Tibial nerve (tissue), 4 donors: ENCODE data around the gene TPM2. TPM values are rescaled to one million over a fixed set of nuclear protein-coding genes. Genes with fewer than 3 reads are reported as not detected.

Experiments
- DNase-seq, 2 donors: peaks; one replicate each; pipeline ENCODE4 v3.0.0-alpha.2; 2019; ENCODE audit warnings: low spot score in 2 of 2
- H3K27ac ChIP-seq, 4 donors: fragments of 200-600 bp; sonication (generic) in 3 of 4; one replicate each; pipeline ENCODE4 v1.5.1; 2017 to 2019; ENCODE audit warnings: mild to moderate bottlenecking in 1 of 4
- H3K27me3 ChIP-seq, 2 donors: fragments of 200-600 bp; sonication (generic) in 1 of 2; one replicate each; pipeline versions ENCODE4 v1.5.1 to v1.6.0; 2017 to 2019
- H3K36me3 ChIP-seq, 3 donors: fragments of 200-600 bp; sonication (generic); one replicate each; pipeline ENCODE4 v1.5.1; 2018 to 2019
- H3K4me1 ChIP-seq, 4 donors: fragments of 200-600 bp; sonication (generic) in 3 of 4; one replicate each; pipeline ENCODE4 v1.5.1; 2017 to 2019
- H3K4me3 ChIP-seq, 4 donors: fragments of 200-600 bp; sonication (generic) in 3 of 4; one replicate each; pipeline ENCODE4 v1.5.1; 2017 to 2019; ENCODE audit warnings: mild to moderate bottlenecking in 1 of 4, moderate library complexity in 1 of 4
- H3K9me3 ChIP-seq, 4 donors: fragments of 200-600 bp; sonication (generic) in 3 of 4; one replicate each; pipeline ENCODE4 v1.5.1; 2017 to 2019
- EP300 ChIP-seq, 2 donors: sonication (generic); formaldehyde crosslinking; IDR thresholded peaks; one replicate each; pipeline ENCODE4 v1.6.1; 2017; ENCODE audit warnings: antibody characterized with exemption in 2 of 2, mild to moderate bottlenecking in 1 of 2
- POLR2A ChIP-seq, 2 donors: fragments of 450-650 bp; IDR thresholded peaks; one replicate each; pipeline ENCODE4 v1.6.1; 2017; ENCODE audit warnings: antibody characterized with exemption in 2 of 2, mild to moderate bottlenecking in 2 of 2, moderate library complexity in 2 of 2
- WGBS, 2 donors: methylation state at CpG; one replicate each; pipeline ENCODE4 v1.1.5; 2018; 5-methylcytosine and 5-hydroxymethylcytosine counted together
- total RNA-seq, 4 donors: library from RNA; depleted of rRNA; stranded (reverse); fragments of >200 nt; gene quantifications; one replicate each; pipeline ENCODE4 v1.1.0, GENCODE V29; 2016
- TF ChIP-seq, protein P1 (sequence below), 5 experiments: fragments of 200-600 bp in 3 of 5; fragments of 450-650 bp in 2 of 5; sonication (generic) in 3 of 5; IDR thresholded peaks; one replicate each; pipeline ENCODE4 v1.5.1; 2016 to 2019; ENCODE audit warnings: antibody characterized with exemption in 5 of 5, mild to moderate bottlenecking in 3 of 5, moderate library complexity in 2 of 5

The TPM2 gene
- total RNA-seq, 4 donors from 2014 or later: 229 to 350 (median 289) TPM

DNA sequence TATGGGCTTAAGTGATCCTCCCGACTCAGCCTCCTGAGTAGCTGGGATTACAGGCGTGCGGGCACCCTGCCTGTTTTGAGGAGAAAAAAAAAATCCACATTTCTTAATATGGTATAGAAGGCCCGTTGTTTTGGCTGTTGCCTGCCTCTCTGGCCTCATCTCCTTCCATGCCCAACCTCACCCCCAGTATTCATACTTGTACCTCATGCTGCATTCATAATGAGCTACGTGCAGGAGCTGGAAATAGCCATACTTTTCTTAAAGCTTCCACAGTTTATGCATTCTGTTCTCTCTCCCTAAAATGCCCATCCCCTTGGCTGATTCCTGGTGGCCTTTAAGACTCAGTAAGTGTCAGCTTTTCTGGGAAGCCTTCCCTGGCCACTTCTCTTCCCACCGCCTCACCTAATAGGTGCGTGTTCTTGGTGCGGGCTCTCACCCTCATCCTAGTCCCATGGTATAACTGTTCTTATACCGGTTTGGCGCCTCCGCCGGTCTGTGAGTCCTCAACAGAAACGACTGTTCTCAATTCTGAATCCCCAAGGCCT is 2.1 kb upstream of the TPM2 start:
- peaks cover 0 to 66% (median 7%) of the 10 kb centered on the region in 4 donors for H3K4me1 ChIP-seq
- TF ChIP-seq, protein P1, sequence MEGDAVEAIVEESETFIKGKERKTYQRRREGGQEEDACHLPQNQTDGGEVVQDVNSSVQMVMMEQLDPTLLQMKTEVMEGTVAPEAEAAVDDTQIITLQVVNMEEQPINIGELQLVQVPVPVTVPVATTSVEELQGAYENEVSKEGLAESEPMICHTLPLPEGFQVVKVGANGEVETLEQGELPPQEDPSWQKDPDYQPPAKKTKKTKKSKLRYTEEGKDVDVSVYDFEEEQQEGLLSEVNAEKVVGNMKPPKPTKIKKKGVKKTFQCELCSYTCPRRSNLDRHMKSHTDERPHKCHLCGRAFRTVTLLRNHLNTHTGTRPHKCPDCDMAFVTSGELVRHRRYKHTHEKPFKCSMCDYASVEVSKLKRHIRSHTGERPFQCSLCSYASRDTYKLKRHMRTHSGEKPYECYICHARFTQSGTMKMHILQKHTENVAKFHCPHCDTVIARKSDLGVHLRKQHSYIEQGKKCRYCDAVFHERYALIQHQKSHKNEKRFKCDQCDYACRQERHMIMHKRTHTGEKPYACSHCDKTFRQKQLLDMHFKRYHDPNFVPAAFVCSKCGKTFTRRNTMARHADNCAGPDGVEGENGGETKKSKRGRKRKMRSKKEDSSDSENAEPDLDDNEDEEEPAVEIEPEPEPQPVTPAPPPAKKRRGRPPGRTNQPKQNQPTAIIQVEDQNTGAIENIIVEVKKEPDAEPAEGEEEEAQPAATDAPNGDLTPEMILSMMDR (IDR thresholded peaks at IDR 0.05): no peak
- TF ChIP-seq POLR2A (IDR thresholded peaks at IDR 0.05) (no peak), EP300 (IDR thresholded peaks at IDR 0.05) (peak in 1 of 2 donors; percentile 4)
- peak overlapping the region; percentile 93 to 97 (median 95) for H3K27ac ChIP-seq
- H3K27me3 ChIP-seq: no peaks in the 10 kb centered on the region
- DNase-seq: no peak
- 59 to 61% methylated on average over 13 of the region's 13 CpGs for WGBS, 2 donors
- peaks cover 0 to 12% (median 0%) of the 10 kb centered on the region in 3 donors for H3K36me3 ChIP-seq
- H3K4me3 ChIP-seq: no peak overlapping the region
- H3K9me3 ChIP-seq: no peaks in the 10 kb centered on the region

DNA sequence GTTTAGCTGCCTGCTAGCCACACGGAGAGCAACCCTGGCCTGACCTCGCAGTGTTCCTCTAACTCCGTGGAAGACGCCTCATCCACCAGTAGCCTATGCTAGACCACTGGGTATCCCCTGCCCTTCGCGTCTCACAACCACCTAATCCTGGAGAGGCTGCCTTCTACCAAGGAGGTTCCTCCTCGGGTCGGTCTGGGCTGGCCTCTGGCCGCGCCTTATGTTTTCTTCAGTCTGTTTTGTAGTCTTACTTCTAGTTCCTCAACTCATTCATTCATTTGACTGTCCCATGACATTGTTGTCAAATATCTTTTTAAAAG is 1.6 kb upstream of the TPM2 start:
- Histone ChIP-seq H3K4me1 (peaks cover 0 to 66% (median 6%) of the 10 kb centered on the region in 4 donors), H3K4me3 (peak overlapping the region; percentile 63 to 92 (median 75)), H3K27ac (peak overlapping the region; percentile 93 to 97 (median 95)), H3K9me3 (no peaks in the 10 kb centered on the region), H3K36me3 (peaks cover 0 to 8% (median 0%) of the 10 kb centered on the region in 3 donors), H3K27me3 (no peaks in the 10 kb centered on the region)
- 10 to 12% methylated on average over 10 of the region's 10 CpGs for WGBS, 2 donors
- no peak for DNase-seq
- no peak for TF ChIP-seq POLR2A (IDR thresholded peaks at IDR 0.05)
- no peak for TF ChIP-seq EP300 (IDR thresholded peaks at IDR 0.05)
- TF ChIP-seq, protein P1 (IDR thresholded peaks at IDR 0.05): no peak

DNA sequence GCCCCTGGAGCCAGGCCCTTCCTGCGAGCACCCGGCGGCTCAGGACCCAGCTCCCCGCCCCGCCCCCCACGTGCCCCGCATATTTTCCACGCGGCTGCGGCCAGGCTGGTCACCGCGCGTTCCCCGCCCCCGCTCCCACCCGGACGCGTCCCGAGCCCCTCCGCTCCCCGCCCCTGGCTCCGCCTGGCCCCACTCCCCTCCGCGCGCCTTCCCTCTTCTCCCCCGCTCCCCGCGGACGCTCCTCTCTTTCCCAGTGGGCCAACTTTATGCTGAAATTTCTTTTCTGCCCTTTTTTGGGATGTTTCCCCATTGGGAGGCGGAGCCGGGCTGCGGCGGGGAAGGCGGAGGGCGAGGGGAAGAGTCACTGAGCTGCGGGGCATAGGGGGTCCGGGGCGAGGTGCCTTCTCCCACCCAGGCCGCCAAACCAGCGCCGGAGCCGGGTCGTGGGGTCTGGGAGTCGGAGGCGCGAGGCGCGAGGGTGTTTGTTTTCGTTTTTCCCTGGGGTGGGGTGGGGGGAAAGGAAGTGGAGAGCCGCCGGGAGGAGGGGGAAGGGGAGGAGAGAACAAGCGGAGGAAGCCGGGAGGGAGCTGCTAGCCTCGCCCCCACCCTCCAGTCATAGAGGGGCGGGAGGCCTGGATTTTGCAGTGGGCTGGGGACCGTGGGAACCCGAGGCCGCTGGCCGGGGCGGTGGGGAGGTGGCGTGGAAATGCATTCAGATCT is 1.0 kb upstream of the TPM2 start:
- H3K4me3 ChIP-seq: peak overlapping the region; percentile 63 to 92 (median 75)
- H3K27me3 ChIP-seq: no peaks in the 10 kb centered on the region
- peak overlapping the region; percentile 93 to 97 (median 95) for H3K27ac ChIP-seq
- DNase-seq: peak; percentile 60 to 66
- peaks cover 0 to 7% (median 0%) of the 10 kb centered on the region in 3 donors for H3K36me3 ChIP-seq
- peak in 1 of 2 donors; percentile 75 for TF ChIP-seq EP300 (IDR thresholded peaks at IDR 0.05)
- peak in 1 of 2 donors; percentile 24 for TF ChIP-seq POLR2A (IDR thresholded peaks at IDR 0.05)
- TF ChIP-seq, protein P1 (IDR thresholded peaks at IDR 0.05): no peak
- 1 to 2% methylated on average over 42 to 46 of the region's 61 CpGs for WGBS, 2 donors
- H3K9me3 ChIP-seq: no peaks in the 10 kb centered on the region
- peaks cover 0 to 68% (median 8%) of the 10 kb centered on the region in 4 donors for H3K4me1 ChIP-seq

DNA sequence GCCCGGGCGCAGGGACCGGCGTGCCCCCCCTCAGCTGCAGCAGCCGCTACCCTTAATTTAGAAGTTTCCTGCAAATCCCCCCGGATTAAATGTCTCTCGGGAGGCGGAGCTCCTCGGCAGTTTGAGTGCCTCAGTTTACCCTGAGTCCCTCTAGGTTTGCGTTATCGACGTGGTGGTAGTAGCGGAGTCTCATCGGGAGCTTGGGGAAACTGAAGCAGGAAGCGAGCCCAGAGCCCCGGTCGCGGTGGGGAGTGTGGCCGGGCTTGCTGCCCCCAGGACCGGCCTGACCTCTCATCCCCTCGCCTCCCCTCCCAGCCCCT is 529 bp upstream of the TPM2 start:
- H3K4me1 ChIP-seq: peaks cover 0 to 72% (median 9%) of the 10 kb centered on the region in 4 donors
- H3K36me3 ChIP-seq: peaks cover 0 to 10% (median 0%) of the 10 kb centered on the region in 3 donors
- H3K27ac ChIP-seq: peak overlapping the region; percentile 93 to 97 (median 95)
- no peaks in the 10 kb centered on the region for H3K27me3 ChIP-seq
- peak overlapping the region; percentile 63 to 92 (median 75) for H3K4me3 ChIP-seq
- TF ChIP-seq POLR2A (IDR thresholded peaks at IDR 0.05) (no peak), EP300 (IDR thresholded peaks at IDR 0.05) (no peak)
- TF ChIP-seq, protein P1 (IDR thresholded peaks at IDR 0.05): no peak
- H3K9me3 ChIP-seq: no peaks in the 10 kb centered on the region
- 0% methylated on average over 12 to 14 of the region's 21 CpGs for WGBS, 2 donors
- no peak for DNase-seq
